HUES48 (cell line): ENCODE results near the gene ZBTB42.

Experiments
- H3K27ac ChIP-seq: one replicate; pipeline ENCODE4 v1.7.0; 2013; ENCODE audit warnings: low read depth, low read length, inconsistent platforms
- H3K27me3 ChIP-seq: 2 replicates; pipeline ENCODE4 v1.6.1; 2013; ENCODE audit warnings: mild to moderate bottlenecking, low read length; ENCODE audit not compliant: control insufficient read depth, insufficient read depth
- H3K36me3 ChIP-seq: 2 replicates; pipeline ENCODE4 v1.6.1; 2013; ENCODE audit warnings: low read length; ENCODE audit not compliant: control insufficient read depth, insufficient read depth
- H3K4me1 ChIP-seq: 2 replicates; pipeline ENCODE4 v1.6.1; 2013; ENCODE audit warnings: mild to moderate bottlenecking, low read length; ENCODE audit not compliant: control insufficient read depth, insufficient read depth
- H3K4me3 ChIP-seq: 2 replicates; pipeline ENCODE4 v1.5.1; 2013; ENCODE audit warnings: mild to moderate bottlenecking, low read depth, low read length
- H3K9ac ChIP-seq: 2 replicates; pipeline ENCODE4 v1.6.1; 2013; ENCODE audit warnings: mild to moderate bottlenecking, low read depth, low read length, moderate library complexity
- H3K9me3 ChIP-seq: 2 replicates; pipeline ENCODE4 v1.6.1; 2013; ENCODE audit warnings: low read length; ENCODE audit not compliant: control insufficient read depth, insufficient read depth

ZBTB42 gene

GRCh38 chr14:104819361-104819781, 18.5 kb downstream of the ZBTB42 start:
- Histone ChIP-seq H3K4me1 (peaks cover 6% of the 10 kb centered on the region; the same call in 1 of the 2 replicates), H3K36me3 (no peaks in the 10 kb centered on the region), H3K27me3 (peaks cover 4% of the 10 kb centered on the region), H3K9me3 (no peaks in the 10 kb centered on the region), H3K27ac (no peak overlapping the region), H3K9ac (no peak overlapping the region), H3K4me3 (no peak overlapping the region)

- Histone ChIP-seq H3K27me3 (peaks cover 17% of the 10 kb centered on the region), H3K27ac (no peak overlapping the region), H3K4me3 (no peak overlapping the region), H3K9ac (no peak overlapping the region), H3K9me3 (no peaks in the 10 kb centered on the region), H3K36me3 (no peaks in the 10 kb centered on the region), H3K4me1 (peaks cover 6% of the 10 kb centered on the region; the same call in 1 of the 2 replicates)
Measured at GRCh38 chr14:104820669-104821228, 19.8 kb downstream of the ZBTB42 start.

GRCh38 chr14:104821229-104821945, 20.5 kb downstream of the ZBTB42 start:
- no peak overlapping the region for H3K9ac ChIP-seq
- no peak overlapping the region for H3K4me3 ChIP-seq
- no peaks in the 10 kb centered on the region for H3K36me3 ChIP-seq
- no peak overlapping the region for H3K27ac ChIP-seq
- H3K4me1 ChIP-seq: peaks cover 6% of the 10 kb centered on the region; the same call in 1 of the 2 replicates
- H3K9me3 ChIP-seq: no peaks in the 10 kb centered on the region
- H3K27me3 ChIP-seq: peaks cover 17% of the 10 kb centered on the region

- Histone ChIP-seq H3K9ac (no peak overlapping the region), H3K36me3 (no peaks in the 10 kb centered on the region), H3K4me3 (no peak overlapping the region)
Measured at GRCh38 chr14:104821971-104822608, 21.2 kb downstream of the ZBTB42 start.

GRCh38 chr14:104822821-104823615, 22.1 kb downstream of the ZBTB42 start:
- Histone ChIP-seq H3K27ac (no peak overlapping the region), H3K4me3 (no peak overlapping the region), H3K9ac (no peak overlapping the region), H3K4me1 (peaks cover 6% of the 10 kb centered on the region; the same call in 1 of the 2 replicates), H3K9me3 (no peaks in the 10 kb centered on the region), H3K36me3 (no peaks in the 10 kb centered on the region), H3K27me3 (peaks cover 24% of the 10 kb centered on the region)

More at GRCh38 chr14:104821971-104822608, 21.2 kb downstream of the ZBTB42 start:
- Histone ChIP-seq H3K9me3 (no peaks in the 10 kb centered on the region), H3K27ac (no peak overlapping the region), H3K4me1 (peaks cover 6% of the 10 kb centered on the region; the same call in 1 of the 2 replicates), H3K27me3 (peaks cover 20% of the 10 kb centered on the region)

- Histone ChIP-seq H3K9me3 (no peaks in the 10 kb centered on the region), H3K27me3 (peaks cover 24% of the 10 kb centered on the region), H3K27ac (no peak overlapping the region), H3K4me3 (no peak overlapping the region), H3K9ac (no peak overlapping the region), H3K36me3 (no peaks in the 10 kb centered on the region), H3K4me1 (peaks cover 6% of the 10 kb centered on the region; the same call in 1 of the 2 replicates)
Measured at GRCh38 chr14:104824353-104824997, 23.6 kb downstream of the ZBTB42 start.

GRCh38 chr14:104826189-104826860, 25.4 kb downstream of the ZBTB42 start:
- Histone ChIP-seq H3K36me3 (no peaks in the 10 kb centered on the region), H3K9ac (no peak overlapping the region), H3K27me3 (peaks cover 24% of the 10 kb centered on the region), H3K9me3 (no peaks in the 10 kb centered on the region), H3K4me3 (peak overlapping the region; percentile 85), H3K4me1 (no peaks in the 10 kb centered on the region), H3K27ac (no peak overlapping the region)

GRCh38 chr14:104826861-104827176, 25.9 kb downstream of the ZBTB42 start:
- Histone ChIP-seq H3K9me3 (no peaks in the 10 kb centered on the region), H3K4me3 (peak overlapping the region; percentile 43), H3K9ac (no peak overlapping the region), H3K27ac (no peak overlapping the region), H3K36me3 (no peaks in the 10 kb centered on the region), H3K4me1 (no peaks in the 10 kb centered on the region), H3K27me3 (peaks cover 24% of the 10 kb centered on the region)

- Histone ChIP-seq H3K27ac (no peak overlapping the region), H3K36me3 (no peaks in the 10 kb centered on the region), H3K9ac (no peak overlapping the region), H3K4me1 (no peaks in the 10 kb centered on the region), H3K4me3 (peak overlapping the region; percentile 43), H3K9me3 (no peaks in the 10 kb centered on the region), H3K27me3 (peaks cover 24% of the 10 kb centered on the region)
Measured at GRCh38 chr14:104827177-104828055, 26.5 kb downstream of the ZBTB42 start.
